SK-N-SH (cell line): ENCODE results near the gene FLACC1. TPM values are rescaled to one million over a fixed set of nuclear protein-coding genes. Genes with fewer than 3 reads are reported as not detected.

Experiments
- CTCF ChIA-PET: fragments of 300-600, 350-600 bp; formaldehyde crosslinking; extraction: SDS; loops from one replicate; lab custom pipeline; 2021; lab: Yijun Ruan, JAX
- POLR2A ChIA-PET: fragments of 350-600 bp; sonication (Branson Sonifier 250); formaldehyde crosslinking; extraction: SDS; loops from one replicate; lab custom pipeline; 2020; ENCODE audit warnings: antibody characterized with exemption, inconsistent platforms; lab: Yijun Ruan, JAX
- DNase-seq: peaks from one replicate; pipeline ENCODE4 v3.0.0; 2012
- H2AFZ ChIP-seq: fragments of 200-600 bp; sonication (generic); 2 replicates; pipeline ENCODE4 v1.8.1; 2016; ENCODE audit warnings: antibody characterized with exemption, mild to moderate bottlenecking, low read depth
- H3F3A ChIP-seq: fragments of 200-600 bp; sonication (generic); replicated peaks from 2 replicates; pipeline ENCODE3; 2016; ENCODE audit warnings: antibody characterized with exemption, mild to moderate bottlenecking; ENCODE audit not compliant: insufficient read depth
- H3K27ac ChIP-seq, 2 experiments: fragments of 200-500 bp in 1 of 2; fragments of 200-600 bp in 1 of 2; sonication (Bioruptor generic) in 1 of 2; sonication (generic), shearing (Covaris generic) in 1 of 2; 2 replicates each; pipeline versions ENCODE4 v1.5.1 to v1.6.1; 2014 to 2016; ENCODE audit warnings: low read depth in 2 of 2, inconsistent platforms in 1 of 2, low read length in 1 of 2, mild to moderate bottlenecking in 1 of 2, mixed read lengths in 1 of 2
- H3K27me3 ChIP-seq: fragments of 200-600 bp; sonication (generic), shearing (Covaris generic); 2 replicates; pipeline ENCODE4 v1.6.1; 2016; ENCODE audit warnings: mixed run types; ENCODE audit not compliant: insufficient read depth
- H3K36me3 ChIP-seq, 2 experiments: fragments of 200-500 bp in 1 of 2; fragments of 200-600 bp in 1 of 2; sonication (Bioruptor generic) in 1 of 2; sonication (generic) in 1 of 2; replicated peaks in 1 of 2; 2 replicates each; pipeline versions ENCODE3 to v1.5.1; 2014 to 2016; ENCODE audit warnings: low read length in 1 of 2, mild to moderate bottlenecking in 1 of 2; ENCODE audit not compliant: insufficient read depth in 2 of 2, control insufficient read depth in 1 of 2
- H3K4me1 ChIP-seq, 2 experiments: fragments of 200-500 bp in 1 of 2; fragments of 200-600 bp in 1 of 2; sonication (Bioruptor generic) in 1 of 2; sonication (generic), shearing (Covaris generic) in 1 of 2; 2 replicates each; pipeline versions ENCODE4 v1.5.1 to v1.6.1; 2014 to 2016; ENCODE audit warnings: low read depth in 1 of 2, low read length in 1 of 2, mixed run types in 1 of 2; ENCODE audit not compliant: insufficient read depth in 2 of 2, control insufficient read depth in 1 of 2
- H3K4me2 ChIP-seq: fragments of 200-600 bp; sonication (generic), shearing (Covaris generic); 2 replicates; pipeline ENCODE4 v1.6.1; 2017; ENCODE audit warnings: mixed run types
- H3K4me3 ChIP-seq, 2 experiments: fragments of 200-500 bp in 1 of 2; fragments of 200-600 bp in 1 of 2; sonication (Bioruptor generic) in 1 of 2; sonication (generic), shearing (Covaris generic) in 1 of 2; 2 replicates each; pipeline versions ENCODE4 v1.5.1 to v1.8.1; 2014 to 2016; ENCODE audit warnings: low read depth in 2 of 2, inconsistent platforms in 1 of 2, low read length in 1 of 2, mild to moderate bottlenecking in 1 of 2, mixed read lengths in 1 of 2, moderate library complexity in 1 of 2
- H3K79me2 ChIP-seq: fragments of 200-600 bp; sonication (generic); 2 replicates; pipeline ENCODE4 v1.8.1; 2017; ENCODE audit warnings: mild to moderate bottlenecking; ENCODE audit not compliant: insufficient read depth
- H3K9ac ChIP-seq: fragments of 200-600 bp; sonication (generic); 2 replicates; pipeline ENCODE4 v1.6.1; 2017; ENCODE audit warnings: mixed run types
- H3K9me2 ChIP-seq: fragments of 200-600 bp; sonication (generic); 2 replicates; pipeline ENCODE4 v1.6.1; 2017; ENCODE audit warnings: mixed run types
- H3K9me3 ChIP-seq: fragments of 200-600 bp; sonication (generic); 2 replicates; pipeline ENCODE4 v1.6.1; 2017; ENCODE audit warnings: mixed run types, mild to moderate bottlenecking, moderate library complexity
- H4K20me1 ChIP-seq: fragments of 200-600 bp; sonication (generic); 2 replicates; pipeline ENCODE4 v1.6.1; 2017; ENCODE audit warnings: mild to moderate bottlenecking, mixed run types; ENCODE audit not compliant: insufficient read depth
- GATA2 ChIP-seq: sonication (generic); formaldehyde crosslinking; IDR thresholded peaks from 2 replicates; pipeline ENCODE4 v1.5.0; 2020; ENCODE audit warnings: mild to moderate bottlenecking, missing genetic modification reagents
- MAX ChIP-seq: IDR thresholded peaks from 2 replicates; pipeline ENCODE4 v1.4.0; 2012; ENCODE audit warnings: low read depth
- NFIC ChIP-seq: IDR thresholded peaks from 2 replicates; pipeline ENCODE4 v1.4.0; 2012; ENCODE audit warnings: borderline replicate concordance
- RCOR1 ChIP-seq: fragments of 150-350 bp; IDR thresholded peaks from 2 replicates; pipeline ENCODE4 v1.6.1; 2017; ENCODE audit warnings: antibody characterized with exemption, low read length
- REST ChIP-seq: IDR thresholded peaks from 2 replicates; pipeline ENCODE4 v1.6.1; 2012; ENCODE audit warnings: mild to moderate bottlenecking, low read depth, low read length, moderate library complexity
- RXRA ChIP-seq: IDR thresholded peaks from 2 replicates; pipeline ENCODE4 v1.4.0; 2012; ENCODE audit warnings: low read depth, mild to moderate bottlenecking, borderline replicate concordance
- TEAD4 ChIP-seq: IDR thresholded peaks from 2 replicates; pipeline ENCODE4 v1.4.0; 2012; ENCODE audit warnings: mild to moderate bottlenecking, borderline replicate concordance; ENCODE audit not compliant: insufficient read depth
- whole genome bisulfite sequencing: methylation state at CpG from one replicate; pipeline ENCODE4 v1.1.6; 2017; ENCODE audit warnings: low lambda C conversion rate; 5-methylcytosine and 5-hydroxymethylcytosine counted together
- polyA plus RNA-seq, 3 experiments: library from polyadenylated mRNA; depleted of rRNA; stranded (reverse); fragments of >200 nt; gene quantifications; 2 replicates each; pipeline ENCODE4 v1.2.3, GENCODE V29; 2012

Gene FLACC1
- polyA plus RNA-seq, 1 of the 3 experiments (the other 2 are of a cell fraction) = 0.35 TPM

GRCh38 chr2:201257956-201258665 lies 99.0 kb downstream of the FLACC1 start (continued):
- TF ChIP-seq MAX = peak; percentile 99
- no peak for TF ChIP-seq RCOR1
- TF ChIP-seq, all 33 proteins: peak for 13

- peak overlapping the region; percentile 54 to 60; a peak in 3 of 4 replicates for H3K4me3 ChIP-seq
- TF ChIP-seq REST (no peak), TEAD4 (no peak), GATA2 (CRISPR knock-in tag) (no peak)
- peaks cover 12% of the 10 kb centered on the region for H3F3A ChIP-seq
- no peaks in the 10 kb centered on the region for H3K36me3 ChIP-seq
- H3K9me2 ChIP-seq = no peaks in the 10 kb centered on the region
- H3K4me1 ChIP-seq = peaks cover 0 to 4% of the 10 kb centered on the region in 2 experiments; a peak in 2 of 4 replicates
- 61% methylated on average over 12 of the region's 12 CpGs for WGBS
- no peaks in the 10 kb centered on the region for H4K20me1 ChIP-seq
- H3K27ac ChIP-seq = peak overlapping the region; percentile 81 to 96; a peak in 3 of 4 replicates
- H3K4me2 ChIP-seq = peak overlapping the region; percentile 89
- H3K9me3 ChIP-seq = no peaks in the 10 kb centered on the region
- H3K79me2 ChIP-seq = peaks cover 27% of the 10 kb centered on the region
- peak overlapping the region; percentile 96 for H2AFZ ChIP-seq
- POLR2A ChIA-PET = no interaction called here
- CTCF ChIA-PET = no interaction called here
- no peaks in the 10 kb centered on the region for H3K27me3 ChIP-seq
- DNase-seq = no peak
- H3K9ac ChIP-seq = peak overlapping the region; percentile 92
Observed at GRCh38 chr2:201257381-201257955, 99.7 kb downstream of the FLACC1 start.

GRCh38 chr2:201256082-201256481 lies 101.1 kb downstream of the FLACC1 start:
- no peaks in the 10 kb centered on the region for H3K9me3 ChIP-seq
- H3K4me3 ChIP-seq = no peak overlapping the region
- peaks cover 25% of the 10 kb centered on the region for H3K79me2 ChIP-seq
- peaks cover 0 to 4% of the 10 kb centered on the region in 2 experiments; a peak in 2 of 4 replicates for H3K4me1 ChIP-seq
- H3K27me3 ChIP-seq = no peaks in the 10 kb centered on the region
- H3K36me3 ChIP-seq = no peaks in the 10 kb centered on the region
- CTCF ChIA-PET = interaction anchor here (0.6 to 0.9 kb wide), 2 partner anchors 24 to 661 kb away, joined by 3 read pairs; no protein-coding TSS in a partner anchor
- no peak overlapping the region for H3K27ac ChIP-seq
- WGBS = 96% methylated on average over 3 of the region's 3 CpGs
- no peak for DNase-seq
- H2AFZ ChIP-seq = no peak overlapping the region; the same call in 1 of the 2 replicates
- H3F3A ChIP-seq = peaks cover 12% of the 10 kb centered on the region
- no peaks in the 10 kb centered on the region for H3K9me2 ChIP-seq
- H3K4me2 ChIP-seq = no peak overlapping the region
- H4K20me1 ChIP-seq = no peaks in the 10 kb centered on the region
- no peak overlapping the region for H3K9ac ChIP-seq
- POLR2A ChIA-PET = no interaction called here
- TF ChIP-seq RXRA = no peak
- no peak for TF ChIP-seq NFIC
